Measurements from ENCODE around the gene PRSS36. TPM values are rescaled to one million over a fixed set of nuclear protein-coding genes. Genes with fewer than 3 reads are reported as not detected.

PRSS36 gene
- total and polyA plus RNA-seq, 10 donors, result 0.70 to 2.6 (median 1.5) TPM; not detected in 1

- Histone ChIP-seq H3K27me3 (replicated peaks in 1 of 7) (no peaks in the 10 kb centered on the region), H3K9me3 (no peaks in the 10 kb centered on the region), H3K4me3 (no peak overlapping the region), H3K27ac (peak overlapping the region in 1 of 8 donors; percentile 66), H3K36me3 (peaks cover 15 to 100% (median 100%) of the 10 kb centered on the region in 6 donors), H3K4me1 (peaks cover 6 to 99% (median 48%) of the 10 kb centered on the region in 6 donors)
- 81 to 93% (median 89%) methylated on average over 2 of the region's 2 CpGs for WGBS, 5 donors
- intact Hi-C loops (cut with DNase I; ENCODE audit: low total_unique reads), result no loop called here
- no peak for DNase-seq
- TF ChIP-seq CTCF (IDR thresholded peaks at IDR 0.05 in 8 of 11, conservative IDR thresholded peaks at IDR 0.05 in 3 of 11), result no peak
- TF ChIP-seq POLR2A (IDR thresholded peaks at IDR 0.05), result no peak
- TF ChIP-seq POLR2AphosphoS5 (IDR thresholded peaks at IDR 0.05), result no peak
Observed at GRCh38 chr16:31189412-31189778, 39.5 kb upstream of the PRSS36 start.

GRCh38 chr16:31188450-31189411, 38.9 kb upstream of the PRSS36 start:
- Histone ChIP-seq H3K9me3 (no peaks in the 10 kb centered on the region), H3K4me3 (no peak overlapping the region), H3K27me3 (replicated peaks in 1 of 7) (no peaks in the 10 kb centered on the region), H3K36me3 (peaks cover 15 to 100% (median 100%) of the 10 kb centered on the region in 6 donors), H3K27ac (peak overlapping the region in 2 of 8 donors; percentile 12 to 66), H3K4me1 (peaks cover 12 to 99% (median 53%) of the 10 kb centered on the region in 6 donors)
- WGBS, 5 donors, result 85 to 91% (median 87%) methylated on average over 3 of the region's 3 CpGs
- no peak for DNase-seq
- TF ChIP-seq POLR2AphosphoS5 (IDR thresholded peaks at IDR 0.05) (peak in 1 of 3 donors; percentile 25), CTCF (IDR thresholded peaks at IDR 0.05 in 8 of 11, conservative IDR thresholded peaks at IDR 0.05 in 3 of 11) (no peak)
- intact Hi-C loops (cut with DNase I; ENCODE audit: low total_unique reads), result no loop called here

- TF ChIP-seq CTCF (IDR thresholded peaks at IDR 0.05 in 8 of 11, conservative IDR thresholded peaks at IDR 0.05 in 3 of 11) (no peak), POLR2A (IDR thresholded peaks at IDR 0.05) (no peak), POLR2AphosphoS5 (IDR thresholded peaks at IDR 0.05) (peak in 1 of 3 donors; percentile 30)
- peak overlapping the region in 1 of 8 donors; percentile 7 for H3K27ac ChIP-seq
- H3K9me3 ChIP-seq, result no peaks in the 10 kb centered on the region
- whole genome bisulfite sequencing, 5 donors, result 87 to 89% (median 88%) methylated on average over 8 of the region's 8 CpGs
- peaks cover 15 to 100% (median 100%) of the 10 kb centered on the region in 6 donors for H3K36me3 ChIP-seq
- H3K4me3 ChIP-seq, result no peak overlapping the region
- no peaks in the 10 kb centered on the region for H3K27me3 ChIP-seq (replicated peaks in 1 of 7)
- peak; percentile 4 for DNase-seq
- intact Hi-C loops (cut with DNase I; ENCODE audit: low total_unique reads), result no loop called here
- peaks cover 21 to 99% (median 59%) of the 10 kb centered on the region in 6 donors for H3K4me1 ChIP-seq
Observed at GRCh38 chr16:31187808-31188189, 37.9 kb upstream of the PRSS36 start.
